Stimulated activated CD8-positive, alpha-beta memory T cell treated with anti-CD3 and anti-CD28 coated beads, Interleukin-4, amount 100 ng/mL, for 4 hours (primary cell): ENCODE measurements around the gene TRABD.
"Not testable (repeated sequence)": the region's sequence is repeated elsewhere in the genome, so short reads cannot be mapped to it uniquely, and the experiment has no call there.

Experiments used
- DNase-seq, 2 donors: peaks; one replicate each; pipeline ENCODE4 v3.0.0-alpha.2; 2020; ENCODE audit warnings: low read depth in 2 of 2, low spot score in 1 of 2

The TRABD gene

GRCh38 chr22:50201191-50202129, 15.7 kb downstream of the TRABD start:
- DNase-seq: no peak

DNA sequence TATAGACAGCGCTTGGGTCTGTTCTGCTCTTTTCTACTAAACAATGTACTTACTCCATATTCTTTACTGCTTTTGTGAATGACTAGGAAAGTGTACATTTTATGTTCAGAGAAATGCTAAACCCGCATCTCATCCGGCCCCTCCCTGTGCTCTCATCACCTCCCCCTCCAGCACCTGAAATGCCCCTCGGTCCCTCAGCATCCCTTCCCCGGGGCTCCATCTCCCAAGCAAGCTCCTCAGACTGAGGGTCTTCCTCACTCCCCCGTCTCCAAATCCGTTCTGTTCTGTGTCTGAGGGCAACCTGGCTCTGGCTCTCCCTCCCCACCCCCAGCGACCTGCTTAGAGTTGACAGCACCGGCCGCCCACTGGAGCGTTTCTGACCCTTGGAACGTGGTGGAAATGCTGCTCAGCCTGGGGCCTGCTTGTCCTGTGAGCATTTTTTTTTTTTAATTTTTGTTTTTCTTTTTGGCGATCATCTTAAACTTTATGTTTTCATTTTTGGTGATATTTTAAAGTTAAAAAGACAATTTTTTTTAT, 16.5 kb downstream of the TRABD start:
- DNase-seq: no peak

- DNase-seq: no peak
Measured at GRCh38 chr22:50203288-50203687, 17.6 kb downstream of the TRABD start.

GRCh38 chr22:50204571-50204970, 18.9 kb downstream of the TRABD start:
- no peak for DNase-seq

GRCh38 chr22:50204998-50205397, 19.3 kb downstream of the TRABD start:
- DNase-seq: not testable (repeated sequence)

- DNase-seq: no peak
Measured at GRCh38 chr22:50205781-50206569, 20.3 kb downstream of the TRABD start.

DNA sequence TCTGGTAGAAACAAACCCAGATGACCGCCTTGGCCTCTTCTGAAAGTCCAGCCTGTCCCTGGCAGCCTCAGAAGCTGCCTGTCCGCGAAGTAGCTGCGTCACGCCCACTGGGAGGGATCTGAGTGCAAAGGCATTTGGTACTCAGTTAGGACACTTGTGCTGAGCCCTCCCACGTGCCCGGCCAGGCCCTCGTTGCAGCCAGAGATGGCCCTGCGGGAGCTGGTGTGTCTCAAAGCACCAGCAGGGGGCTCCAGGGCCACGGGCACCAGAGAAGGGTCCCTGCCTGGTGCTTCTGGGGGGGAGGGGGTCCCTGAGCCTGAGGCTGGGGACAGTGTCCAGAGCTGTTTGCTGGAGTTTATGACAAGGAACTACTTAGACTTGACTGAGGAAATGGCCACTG, 20.9 kb downstream of the TRABD start:
- DNase-seq: no peak

GRCh38 chr22:50207383-50208140, 21.8 kb downstream of the TRABD start:
- no peak for DNase-seq

- no peak for DNase-seq
Measured at GRCh38 chr22:50208430-50208938, 22.8 kb downstream of the TRABD start.

GRCh38 chr22:50208939-50209892, 23.5 kb downstream of the TRABD start:
- no peak for DNase-seq

DNA sequence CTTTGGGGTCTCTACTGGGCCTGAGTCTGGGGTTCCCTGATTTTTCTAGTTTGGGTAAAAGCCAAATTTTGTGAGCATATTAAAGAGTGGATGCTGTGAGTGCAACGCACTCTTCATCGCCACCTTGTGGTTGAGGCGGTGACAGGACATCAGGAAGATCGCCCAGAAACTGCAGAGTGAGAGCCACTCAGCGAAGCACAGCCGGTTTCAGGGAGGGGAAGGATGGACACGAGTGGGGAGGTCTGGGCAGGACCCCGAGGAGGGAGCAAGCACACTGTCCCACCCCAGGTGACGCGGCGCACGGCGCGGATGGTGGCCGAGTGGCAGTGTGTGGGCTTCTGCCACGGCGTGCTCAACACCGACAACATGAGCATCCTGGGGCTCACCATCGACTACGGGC, 24.2 kb downstream of the TRABD start:
- peak; percentile 33 to 45 for DNase-seq

GRCh38 chr22:50210378-50211139, 24.8 kb downstream of the TRABD start:
- DNase-seq: no peak

DNA sequence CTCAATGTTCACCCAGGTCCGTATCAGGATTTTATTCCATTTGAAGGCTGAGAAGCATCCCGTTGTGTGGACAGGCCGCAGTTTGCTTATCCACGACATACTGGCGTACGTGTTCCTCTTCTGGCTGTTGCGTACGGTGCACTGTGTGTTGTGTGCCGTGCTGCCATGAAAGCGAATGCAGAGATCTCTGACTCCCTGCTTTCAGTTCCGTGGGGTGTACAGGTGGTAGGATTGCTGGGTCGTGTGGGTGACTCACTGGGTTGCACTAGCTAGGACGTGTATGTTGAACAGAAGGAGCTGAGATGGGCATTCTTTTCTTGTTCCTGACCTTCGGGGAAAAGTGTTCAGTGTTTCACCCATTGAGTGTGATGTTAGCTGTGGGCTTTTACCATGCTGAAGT, 25.4 kb downstream of the TRABD start:
- no peak for DNase-seq

DNA sequence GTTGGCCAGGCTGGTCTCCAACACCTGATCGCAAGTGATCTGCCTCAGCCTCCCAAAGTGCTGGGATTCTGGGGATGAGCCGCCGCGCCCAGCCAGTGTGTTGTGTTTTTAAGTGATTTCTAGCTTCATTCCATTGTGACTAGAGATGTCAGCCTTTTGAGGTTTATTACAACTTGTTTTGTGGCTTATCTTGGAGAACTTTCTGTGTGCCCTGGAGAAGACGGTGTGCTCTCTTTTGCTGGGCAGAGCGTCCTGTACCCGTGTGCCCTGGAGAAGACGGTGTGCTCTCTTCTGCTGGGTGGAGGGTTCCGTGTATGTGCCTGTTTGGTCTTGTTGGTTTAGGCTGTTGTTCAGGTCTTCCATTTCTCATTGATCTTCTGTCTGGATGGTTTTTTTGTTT, 27.6 kb downstream of the TRABD start:
- no peak for DNase-seq

DNA sequence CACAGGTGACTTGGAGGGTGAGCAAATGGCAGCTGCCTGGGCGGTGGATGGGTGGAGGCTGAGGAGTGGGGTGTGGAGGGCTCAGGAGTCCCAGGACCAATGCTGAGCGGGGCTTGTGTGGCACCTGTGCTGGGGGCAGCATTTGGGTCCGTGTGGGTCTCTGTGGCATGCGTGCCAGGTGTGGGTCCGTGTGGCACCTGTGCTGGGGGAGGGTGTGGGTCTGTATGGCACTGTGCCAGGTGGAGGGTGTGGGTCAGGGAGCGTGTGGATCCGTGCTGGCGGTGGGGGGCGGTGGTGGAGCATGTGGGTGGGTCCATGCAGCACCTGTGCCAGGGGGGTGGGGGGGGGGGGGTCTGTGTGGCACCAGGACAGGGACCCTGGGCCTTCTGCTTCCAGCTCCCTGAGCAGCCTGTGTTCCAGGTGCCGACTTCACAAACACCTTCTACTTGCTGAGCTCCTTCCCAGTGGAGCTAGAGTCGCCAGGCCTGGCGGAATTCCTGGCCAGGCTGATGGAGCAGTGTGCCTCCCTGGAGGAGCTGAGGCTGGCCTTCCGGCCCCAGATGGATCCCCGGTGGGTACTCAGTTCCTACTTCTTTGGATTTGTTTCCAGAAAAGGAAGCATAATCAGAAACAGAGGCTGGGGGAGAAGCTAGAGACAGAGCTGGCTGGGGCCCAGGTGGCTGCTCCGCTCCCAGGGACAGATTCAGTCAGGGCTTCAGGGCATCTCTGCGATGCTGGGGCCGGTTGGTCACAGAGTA, 29.8 kb downstream of the TRABD start:
- no peak for DNase-seq

DNA sequence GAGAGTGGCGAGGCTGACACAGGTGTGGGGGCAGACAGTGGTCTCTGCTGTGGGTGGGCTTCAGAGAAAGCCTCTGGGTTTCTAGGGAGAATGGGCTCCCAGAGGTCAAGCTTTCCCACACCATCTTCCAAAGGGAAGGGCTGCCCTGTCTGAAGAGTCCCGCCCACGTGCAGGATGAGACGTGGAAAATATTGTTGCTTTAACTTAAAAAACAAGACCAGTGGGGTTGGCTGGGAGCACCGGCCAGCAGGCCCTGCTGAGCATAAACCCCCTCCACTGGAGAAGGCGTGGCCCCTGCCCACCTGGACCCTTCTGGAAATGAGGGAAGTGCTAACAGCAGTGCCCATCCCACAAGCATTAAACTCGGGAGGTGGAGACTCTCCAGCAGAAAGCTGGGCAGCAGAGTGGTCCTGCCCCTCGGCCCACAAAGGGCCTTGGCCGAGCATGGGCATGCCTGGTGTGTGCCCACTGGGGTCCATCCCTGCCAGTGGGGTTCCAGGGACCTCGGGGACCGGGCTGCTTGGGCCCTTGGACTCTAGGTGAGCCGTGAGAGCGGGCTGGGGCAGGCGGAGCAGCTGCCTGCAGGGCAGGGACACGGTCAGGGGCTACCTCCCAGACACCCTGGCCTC, 30.5 kb downstream of the TRABD start:
- DNase-seq: no peak

GRCh38 chr22:50216684-50217520, 31.2 kb downstream of the TRABD start:
- DNase-seq: no peak
